KBM-7 (cell line): ENCODE measurements around the gene ASB18.

ENCODE experiments used
- DNase-seq: peaks from one replicate; pipeline ENCODE4 v3.0.0-alpha.2; 2015
- in situ Hi-C: fragments of 300-500 bp; cut with MboI; formaldehyde crosslinking; loops from 2 replicates; pipeline ENCODE4 v1.14.3; 2020; ENCODE audit warnings: low sequenced_read_pairs, low pct_unique_long_range_greater_than_20kb, mixed read lengths

ASB18 gene, protein sequence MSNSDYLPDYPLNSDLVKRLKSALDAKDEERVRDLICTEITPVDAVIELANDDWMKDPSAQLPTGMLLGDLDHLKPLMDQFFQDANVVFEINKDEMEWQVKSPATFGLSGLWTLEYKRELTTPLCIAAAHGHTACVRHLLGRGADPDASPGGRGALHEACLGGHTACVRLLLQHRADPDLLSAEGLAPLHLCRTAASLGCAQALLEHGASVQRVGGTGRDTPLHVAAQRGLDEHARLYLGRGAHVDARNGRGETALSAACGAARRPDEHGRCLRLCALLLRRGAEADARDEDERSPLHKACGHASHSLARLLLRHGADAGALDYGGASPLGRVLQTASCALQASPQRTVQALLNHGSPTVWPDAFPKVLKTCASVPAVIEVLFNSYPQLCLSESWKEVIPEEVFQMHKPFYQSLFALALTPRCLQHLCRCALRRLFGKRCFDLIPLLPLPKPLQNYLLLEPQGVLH

DNA sequence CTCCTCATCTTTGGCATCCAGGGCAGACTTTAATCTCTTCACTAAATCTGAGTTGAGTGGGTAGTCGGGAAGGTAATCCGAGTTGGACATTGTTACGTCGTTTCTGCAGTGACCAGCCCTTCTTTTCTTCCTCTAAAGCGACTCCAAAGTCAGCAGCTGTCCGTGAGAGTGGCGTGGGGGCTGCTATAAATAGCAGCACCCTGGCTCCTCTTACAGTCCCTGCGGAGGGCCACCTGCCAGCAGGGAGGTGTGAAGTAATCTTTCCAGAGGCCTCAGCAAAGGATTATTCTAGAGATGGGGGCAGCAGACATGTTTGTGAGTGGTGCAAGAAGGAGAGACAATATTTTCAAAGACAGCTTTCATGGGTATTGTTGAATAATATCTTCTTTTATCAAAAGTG, at the start of gene ASB18:
ASB18 (minus strand) TSS at position 151 of the 400 bp plus-strand sequence; CDS start at position 90, 61 bp downstream.
- in situ Hi-C loops: no loop called here
- DNase-seq: no peak

DNA sequence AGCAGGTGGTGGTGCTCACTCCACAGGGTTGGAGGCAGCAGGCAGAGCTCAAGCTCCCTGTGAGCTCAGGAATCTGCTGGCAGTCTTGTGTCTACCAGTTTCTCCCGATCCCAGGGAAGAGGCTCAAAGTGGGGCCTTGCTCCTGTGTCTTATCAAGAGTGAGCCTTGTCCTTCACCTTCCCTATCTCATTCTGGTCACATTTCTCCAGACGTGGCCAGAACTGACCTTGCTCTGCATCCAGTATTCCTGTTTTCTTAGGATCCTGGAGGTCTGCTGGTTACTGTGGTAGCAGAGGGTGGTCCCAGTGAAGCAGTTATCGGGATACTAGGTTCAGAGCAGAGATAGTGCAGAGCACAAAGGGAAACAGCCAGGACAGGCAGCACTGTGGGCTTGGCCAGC, 47.1 kb upstream of the ASB18 start:
- DNase-seq: no peak
- in situ Hi-C loops: no loop called here

DNA sequence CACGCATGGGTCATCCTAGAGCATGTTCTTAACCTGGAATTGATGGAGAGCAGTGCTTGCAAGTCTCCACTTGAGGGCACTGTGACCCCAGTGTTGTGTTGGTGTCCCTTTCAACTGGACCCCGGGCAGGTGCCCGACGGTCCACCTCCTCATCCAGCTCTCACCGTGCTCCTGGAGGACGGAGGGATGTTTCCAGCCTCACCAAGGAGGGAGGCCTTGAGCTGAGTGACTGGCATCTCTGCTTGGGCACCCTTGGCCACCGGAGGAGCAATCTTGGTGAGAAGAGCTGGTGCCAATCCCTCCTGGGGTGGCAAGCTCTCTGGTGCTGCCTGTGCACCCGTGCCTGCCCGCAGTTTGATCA, 45.4 kb upstream of the ASB18 start:
- DNase-seq: no peak
- in situ Hi-C loops: no loop called here

DNA sequence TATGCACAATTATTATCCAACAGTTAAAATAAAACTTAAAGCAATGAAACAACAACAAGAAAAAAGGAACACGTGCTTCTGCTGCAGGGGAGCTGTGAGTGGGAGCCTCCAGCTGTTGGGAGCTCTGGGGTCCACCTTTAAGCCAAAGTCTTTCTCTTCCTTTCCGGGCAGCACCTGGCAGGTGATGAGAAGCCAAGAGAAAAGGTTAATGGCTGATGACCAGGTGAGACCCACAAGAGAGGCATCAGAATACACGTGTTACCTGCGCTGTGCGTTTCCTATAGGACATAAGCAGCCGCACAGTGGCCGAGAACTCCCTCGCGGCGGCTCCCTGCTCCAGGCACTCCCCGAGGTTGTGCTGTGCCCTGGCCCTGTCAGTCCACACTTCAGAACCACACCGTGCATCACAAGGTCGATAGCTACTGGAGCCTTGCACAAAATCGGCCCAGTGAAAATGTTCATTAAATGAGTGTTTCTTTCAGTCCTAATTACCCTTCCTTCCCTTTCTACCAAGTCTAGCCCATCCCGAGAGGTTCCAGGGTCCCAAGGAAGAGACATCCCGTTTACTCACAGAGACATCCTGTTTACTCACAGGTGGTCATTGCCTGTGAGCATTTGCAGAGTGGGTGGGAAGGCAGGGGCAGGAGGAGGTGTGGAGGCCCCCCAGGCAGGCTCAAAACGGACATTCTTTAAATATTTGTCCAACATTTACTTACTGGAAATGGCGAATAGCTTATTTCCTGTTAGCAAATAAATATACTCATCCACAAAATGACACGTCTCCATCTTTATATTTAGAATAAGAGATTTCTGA, 44.9 kb upstream of the ASB18 start:
- in situ Hi-C loops: no loop called here
- no peak for DNase-seq

DNA sequence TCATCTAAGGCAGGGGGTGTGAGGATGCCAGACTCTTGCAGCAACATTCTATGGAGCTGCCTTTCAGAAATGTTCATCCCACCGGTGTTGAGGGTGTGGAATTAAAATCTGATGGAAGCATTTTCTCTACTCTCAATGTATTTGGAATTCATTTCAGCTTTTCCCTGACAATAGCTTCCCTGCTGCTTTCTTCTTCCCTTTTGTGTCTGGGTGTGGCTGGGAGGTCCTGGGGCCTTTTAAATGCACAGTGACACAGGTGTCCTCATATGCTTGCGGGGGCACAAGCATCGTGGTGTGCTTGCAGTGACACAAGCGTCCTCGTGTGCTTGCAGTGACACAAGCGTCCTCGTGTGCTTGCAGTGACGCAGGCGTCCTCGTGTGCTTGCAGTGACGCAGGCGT, 43.4 kb upstream of the ASB18 start:
- DNase-seq: no peak
- in situ Hi-C loops: no loop called here

DNA sequence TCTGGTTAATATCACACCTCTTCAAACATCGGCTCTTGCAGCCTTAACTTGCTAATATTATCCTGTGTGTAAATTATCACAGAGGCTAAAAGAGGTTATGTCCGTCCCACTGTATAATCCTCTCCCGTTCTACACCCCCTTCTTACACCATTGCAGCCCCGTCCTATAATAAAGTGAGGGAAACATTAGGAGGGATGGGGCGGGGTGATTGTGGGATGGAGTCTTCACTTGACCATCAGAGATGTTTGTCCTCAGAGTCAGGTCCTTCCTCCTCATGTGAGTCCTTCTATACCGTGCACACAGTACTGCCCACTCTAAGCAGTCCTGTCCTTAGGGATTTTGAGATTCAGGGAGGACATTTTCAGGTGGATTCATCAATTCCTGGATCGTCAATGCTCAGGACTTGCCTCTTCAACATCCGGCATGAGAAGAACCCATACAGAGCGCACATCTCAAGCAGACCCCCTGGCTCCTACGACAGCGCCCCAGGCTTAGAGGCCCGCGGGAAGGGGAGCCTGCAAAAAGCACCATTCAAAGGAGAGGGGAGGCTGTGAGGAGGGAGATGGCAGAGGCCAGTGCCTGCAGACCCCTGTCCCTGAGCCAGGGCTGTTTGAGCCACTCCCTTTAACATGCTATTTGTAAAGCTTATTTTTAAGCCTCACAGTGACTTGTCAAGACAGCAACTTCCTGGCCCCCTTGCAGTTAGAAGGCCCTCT, 42.8 kb upstream of the ASB18 start:
- DNase-seq: no peak
- in situ Hi-C loops: no loop called here

DNA sequence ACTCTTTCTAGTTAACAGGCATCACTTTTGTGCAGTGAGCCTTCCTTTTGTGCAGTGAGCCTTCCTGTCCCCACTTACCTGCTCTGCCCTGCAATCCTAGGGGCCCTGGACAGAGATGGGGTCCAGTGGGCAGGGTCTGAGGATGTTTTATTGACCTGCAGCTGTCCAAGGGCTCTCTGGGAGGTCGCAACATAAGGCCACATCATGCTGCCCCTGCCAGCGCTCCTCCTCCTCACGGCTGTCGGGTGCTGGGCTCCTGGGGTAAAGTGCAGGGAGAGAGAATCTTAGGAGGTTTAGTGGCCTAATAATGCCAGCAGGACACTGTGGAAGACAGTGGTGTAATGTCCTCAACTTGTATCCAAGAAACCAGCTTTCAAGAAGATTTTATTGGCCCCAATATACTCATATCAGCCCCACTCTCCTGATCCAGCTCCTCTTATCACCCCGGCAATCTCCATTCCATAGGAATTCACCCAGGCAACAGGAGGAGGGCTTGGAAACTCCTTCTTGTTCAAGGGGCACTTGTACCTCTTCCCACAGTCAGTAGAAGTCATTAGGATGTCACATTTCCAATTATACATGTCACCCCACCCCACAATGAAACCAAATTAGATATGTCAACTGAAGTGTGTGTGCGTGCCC, 41.9 kb upstream of the ASB18 start:
- DNase-seq: no peak
- in situ Hi-C loops: no loop called here

DNA sequence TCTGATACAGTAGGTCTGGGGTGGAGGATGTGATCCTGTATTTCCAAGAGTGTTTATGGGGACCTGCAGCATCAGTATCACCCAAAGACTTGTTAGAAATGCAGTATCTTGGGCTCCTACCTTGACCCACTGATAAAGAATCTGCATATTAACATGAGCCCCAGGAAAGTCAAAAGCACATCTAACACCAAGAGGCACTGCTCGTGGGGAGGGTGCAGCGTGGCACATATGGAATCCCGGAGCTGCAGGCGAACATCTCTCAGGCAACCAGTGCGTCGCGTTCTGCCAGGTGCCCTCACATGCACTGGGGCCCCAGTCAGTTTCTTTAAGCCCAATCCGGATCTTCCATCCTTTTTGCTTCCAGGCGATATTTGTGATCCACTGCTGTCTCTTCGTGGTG, 41.3 kb upstream of the ASB18 start:
- DNase-seq: no peak
- in situ Hi-C loops: no loop called here

DNA sequence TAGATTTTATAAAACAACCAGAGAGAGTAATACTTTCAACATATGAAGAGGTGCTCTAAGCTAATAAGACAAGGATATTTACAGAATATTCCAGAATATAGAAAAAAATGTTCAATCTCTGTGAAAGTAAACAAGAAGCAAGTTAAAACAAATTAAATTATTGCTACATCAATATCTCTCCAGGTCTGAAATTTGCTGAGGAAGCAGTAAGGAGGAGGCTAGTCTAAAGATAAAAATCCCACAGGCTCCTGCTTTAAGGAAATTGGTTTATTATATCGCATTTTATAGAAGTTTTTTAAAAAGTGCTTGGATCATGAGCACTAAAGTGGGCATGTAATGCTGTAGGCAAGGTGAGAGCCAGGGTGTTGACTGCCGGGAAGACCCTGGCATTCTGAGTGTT, 39.7 kb upstream of the ASB18 start:
- in situ Hi-C loops: no loop called here
- DNase-seq: no peak

DNA sequence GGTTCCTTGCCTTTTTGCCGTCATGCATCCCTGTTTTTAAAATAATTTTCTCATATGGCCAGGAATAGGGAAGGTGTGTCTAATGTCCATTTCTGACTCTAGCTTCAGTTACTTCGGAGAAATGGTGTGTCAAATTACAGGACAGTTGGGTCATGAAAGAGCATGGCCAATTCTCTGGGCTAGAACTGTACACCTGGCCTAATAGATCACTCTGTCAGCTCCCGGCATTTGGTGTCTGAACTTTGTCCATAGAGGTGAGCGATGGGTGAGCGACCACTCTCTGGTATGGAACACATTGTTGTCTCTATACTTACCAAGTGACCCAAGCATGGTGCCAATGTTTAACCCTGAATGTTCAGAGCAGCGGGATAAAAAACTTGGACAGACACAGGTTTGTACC, 38.3 kb upstream of the ASB18 start:
- DNase-seq: no peak
- in situ Hi-C loops: no loop called here

DNA sequence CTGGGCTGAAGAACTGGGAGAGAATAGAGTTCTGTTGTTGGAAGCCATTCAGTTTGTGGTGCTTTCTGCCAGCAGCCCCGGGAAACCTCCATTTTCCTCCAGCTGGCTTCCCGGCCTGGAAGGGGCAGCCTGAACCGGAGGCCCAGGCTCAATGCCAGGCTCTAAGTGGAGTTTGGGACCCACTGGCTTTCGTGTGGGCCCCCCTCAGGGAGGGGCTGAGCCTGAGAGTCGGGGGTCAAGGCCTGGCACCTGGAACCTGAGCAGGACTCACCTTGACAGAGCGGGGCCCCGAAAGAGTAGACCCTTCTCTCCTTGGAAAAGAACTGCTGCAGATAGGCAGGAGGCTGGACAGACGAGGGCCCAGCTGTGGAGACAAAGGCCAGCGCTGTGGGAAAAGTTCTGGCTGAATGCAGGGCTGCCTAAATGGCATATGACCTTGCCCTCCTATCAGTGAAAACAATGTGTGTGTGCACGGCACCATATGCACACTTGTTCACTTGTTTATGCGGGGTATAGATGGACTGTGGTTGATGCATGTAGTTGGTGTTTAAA, 34.8 kb upstream of the ASB18 start:
- no peak for DNase-seq
- in situ Hi-C loops: no loop called here

DNA sequence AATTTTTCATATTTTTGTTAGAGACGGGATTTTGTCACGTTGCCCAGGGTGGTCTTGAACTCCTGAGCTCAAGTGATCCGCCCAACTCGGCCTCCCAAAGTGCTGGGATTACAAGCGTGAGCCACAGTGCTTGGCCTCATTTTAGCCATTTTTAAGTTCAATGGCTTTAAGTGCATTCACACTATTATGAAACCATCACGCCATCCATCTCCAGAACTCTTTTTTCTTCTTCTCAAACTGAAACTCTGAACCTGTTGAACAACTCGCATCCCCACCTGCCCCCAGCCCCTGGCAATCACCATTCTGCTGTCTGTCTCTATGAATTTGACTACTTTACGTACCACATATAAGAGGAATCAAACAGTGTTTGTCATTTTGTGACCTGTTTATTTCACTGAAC, 31.3 kb upstream of the ASB18 start:
- in situ Hi-C loops: no loop called here
- no peak for DNase-seq

DNA sequence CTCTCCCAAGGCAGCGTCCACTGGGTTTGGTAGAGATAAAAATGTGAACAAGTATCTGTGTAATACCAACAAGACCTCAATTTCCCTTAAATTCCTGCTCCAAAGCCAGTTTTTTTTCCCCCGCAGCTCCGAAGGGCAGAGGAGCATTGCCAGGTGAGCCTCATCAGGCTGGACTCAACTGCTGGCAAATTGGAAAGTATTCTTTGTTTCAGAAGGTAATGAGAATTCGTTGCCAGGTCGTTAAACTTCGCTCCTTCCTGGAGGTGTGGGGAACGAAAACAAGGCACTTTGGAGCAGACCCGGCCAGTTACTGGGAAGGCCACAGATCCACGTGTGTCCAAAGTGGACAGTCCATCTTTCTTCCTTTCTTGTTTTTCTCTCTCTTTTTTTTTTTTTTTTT, 30.4 kb upstream of the ASB18 start:
- no peak for DNase-seq
- in situ Hi-C loops: no loop called here

DNA sequence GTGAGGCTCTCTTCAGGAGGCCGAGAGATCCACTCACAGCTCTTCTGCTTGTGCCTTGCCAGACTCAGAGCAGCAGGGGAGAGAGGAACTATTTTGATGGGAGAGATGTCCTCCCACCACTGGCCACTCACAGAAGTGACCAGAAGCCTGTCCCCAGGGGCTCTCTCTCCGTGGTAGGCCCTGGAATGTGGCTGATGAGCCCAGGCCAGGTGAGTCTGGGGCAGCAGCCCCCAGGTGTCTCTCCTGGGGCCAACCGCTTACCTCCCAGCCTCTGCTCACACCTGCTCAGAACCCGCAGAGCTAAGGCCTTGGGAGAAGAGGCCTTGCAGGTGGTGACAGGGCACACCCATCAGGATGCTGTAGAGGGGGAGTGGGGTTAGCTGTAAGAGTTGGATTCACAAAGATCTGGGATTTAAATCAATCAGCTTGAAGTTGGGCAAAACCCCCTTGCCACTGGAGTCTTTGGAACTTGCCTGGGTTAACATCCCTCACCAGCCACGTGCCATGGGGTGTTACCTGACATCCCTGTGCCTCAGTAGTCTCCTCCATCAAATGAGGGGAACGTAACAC, 29.1 kb upstream of the ASB18 start:
- in situ Hi-C loops: no loop called here
- no peak for DNase-seq

DNA sequence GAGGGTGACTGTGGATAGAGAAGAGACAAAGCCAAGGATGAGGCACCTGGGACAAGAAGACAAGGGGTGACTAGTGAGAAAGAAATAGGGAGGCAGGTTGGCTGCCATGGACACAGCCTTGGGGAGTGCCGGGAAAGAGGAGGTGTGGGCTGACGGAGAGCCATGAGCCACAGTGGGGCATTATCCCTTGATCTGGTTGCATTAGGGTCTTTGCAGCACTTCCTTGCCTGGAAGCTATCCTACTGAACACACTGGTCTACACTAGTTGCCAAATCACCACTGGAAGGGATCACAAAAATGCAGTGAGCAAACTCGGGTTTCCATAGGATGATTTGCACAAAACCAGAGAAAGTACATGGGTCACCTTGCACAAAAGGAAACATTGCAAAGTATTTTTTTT, 27.7 kb upstream of the ASB18 start:
- in situ Hi-C loops: no loop called here

DNA sequence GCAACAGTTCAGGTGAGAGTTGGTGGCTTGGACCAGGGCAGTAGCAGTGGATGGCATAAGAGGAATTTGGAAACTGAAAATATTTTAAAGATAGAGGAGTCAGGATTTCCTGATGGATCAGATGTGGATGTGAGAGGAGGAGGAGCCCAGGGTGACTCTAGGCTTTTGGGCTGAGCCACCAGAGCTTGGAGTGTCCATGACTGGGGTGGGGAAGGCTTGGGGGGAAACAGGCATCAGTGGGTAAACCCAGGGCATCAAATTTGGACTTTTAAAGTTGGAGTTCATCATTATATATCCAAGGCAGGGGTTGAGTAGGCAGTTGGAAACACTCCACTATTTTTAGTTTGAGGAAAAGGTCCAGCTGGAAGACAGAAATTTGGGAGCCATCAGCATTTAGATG, 27.3 kb upstream of the ASB18 start:
- in situ Hi-C loops: no loop called here
- no peak for DNase-seq

More for the DNA sequence above, 27.7 kb upstream of the ASB18 start:
- no peak for DNase-seq

DNA sequence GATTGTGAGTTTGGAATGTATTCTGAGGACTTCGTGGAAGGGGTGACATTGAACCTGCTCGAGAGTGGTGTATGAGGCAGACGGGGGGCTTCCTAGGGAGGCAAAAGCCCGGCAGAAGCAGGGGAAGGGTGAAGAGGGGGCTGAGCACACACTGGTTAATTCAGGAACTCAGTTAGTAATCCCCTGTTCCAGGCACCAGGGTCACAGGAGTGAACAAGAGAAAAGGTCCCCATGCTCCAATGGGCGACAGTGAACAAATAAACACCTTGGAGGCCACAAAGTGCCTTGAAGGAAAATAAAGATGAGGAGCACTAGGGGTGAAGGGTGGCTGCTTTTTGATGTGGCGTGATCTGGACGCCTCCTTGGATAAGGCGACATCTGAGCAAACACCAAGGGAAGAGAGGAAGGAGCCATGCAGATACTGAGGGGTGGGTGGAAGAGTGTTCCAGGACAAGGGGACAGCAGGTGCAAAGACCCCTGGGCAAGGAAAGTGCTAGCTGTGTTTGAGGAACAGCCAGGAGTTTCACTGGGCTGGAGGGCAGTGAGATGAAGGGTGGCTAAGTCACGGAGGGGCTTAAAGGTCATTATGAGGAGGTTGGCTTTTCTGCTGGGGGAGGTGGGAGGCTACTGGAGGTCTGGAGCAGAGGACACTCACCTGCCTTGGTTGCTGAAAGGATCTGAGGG, 26.7 kb upstream of the ASB18 start:
- DNase-seq: no peak
- in situ Hi-C loops: no loop called here

DNA sequence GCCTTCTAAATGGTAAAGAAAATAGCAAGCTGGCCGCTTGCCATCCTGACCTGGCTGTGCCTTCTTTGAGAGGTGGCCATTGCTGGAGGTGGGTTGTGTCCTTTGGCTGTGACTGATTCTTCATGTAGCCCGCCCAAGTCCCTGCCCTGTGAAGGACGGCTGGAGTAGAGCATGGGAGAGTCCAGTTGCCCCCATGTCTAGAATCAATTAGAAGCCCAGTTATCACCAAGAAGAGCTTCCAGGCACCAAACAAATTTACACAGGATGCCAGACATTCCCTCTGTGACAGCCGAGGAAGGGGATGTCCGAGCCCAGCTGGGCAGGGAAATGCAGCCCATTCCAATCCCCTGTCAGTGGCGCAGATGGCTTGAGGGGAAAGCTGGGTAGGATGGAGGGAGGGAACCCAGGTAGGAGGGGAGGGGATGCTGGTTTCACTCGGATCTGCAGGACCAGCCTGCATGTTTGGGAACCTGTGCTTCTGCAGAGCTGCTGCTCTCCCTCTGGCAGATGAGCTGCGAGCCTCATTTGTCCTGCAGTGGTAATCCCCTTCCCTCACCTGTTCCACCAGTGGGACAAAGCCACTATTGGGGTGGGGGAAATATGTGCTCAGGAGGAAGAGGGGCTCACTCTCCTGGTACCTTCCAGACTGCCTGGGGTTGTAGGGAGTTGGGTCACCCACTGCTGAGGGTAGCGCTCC, 25.7 kb upstream of the ASB18 start:
- in situ Hi-C loops: no loop called here
- DNase-seq: no peak
